A549 (cell line): Measurements from ENCODE around the gene RPTOR. TPM values are rescaled to one million over a fixed set of nuclear protein-coding genes. Genes with fewer than 3 reads are reported as not detected.
A peak's percentile ranks its signal among the peaks of the same experiment; 100 is the strongest.
"Not testable (repeated sequence)": the region's sequence is repeated elsewhere in the genome, so short reads cannot be mapped to it uniquely, and the experiment has no call there.

ENCODE experiments used
- ATAC-seq, 2 experiments: fragments of 200-7000 bp in 1 of 2; fragments of >200 bp in 1 of 2; cut with Nextera tagmentation in 1 of 2; cut with Tn5 transposase in 1 of 2; 3 replicates each; pipeline versions ENCODE4 v1.8.0 to v1.9.1; 2018 to 2020; ENCODE audit warnings: mild to moderate bottlenecking in 1 of 2, moderate library complexity in 1 of 2
- CTCF ChIA-PET: fragments of 300-600 bp; sonication (Branson Sonifier 250); formaldehyde crosslinking; extraction: SDS; loops from one replicate; lab custom pipeline; 2021; ENCODE audit warnings: antibody characterized with exemption, inconsistent platforms; lab: Yijun Ruan, JAX
- POLR2A ChIA-PET: fragments of 350-600 bp; formaldehyde crosslinking; extraction: SDS; loops from one replicate; lab custom pipeline; 2021; ENCODE audit warnings: antibody characterized with exemption, inconsistent platforms; lab: Yijun Ruan, JAX
- DNase-seq, 2 experiments: peaks; one replicate each; pipeline versions ENCODE4 v3.0.0 to v3.0.0-alpha.2; 2011 to 2016; ENCODE audit warnings: low read depth in 1 of 2, low spot score in 1 of 2
- FAIRE-seq: peaks from 2 replicates; lab custom pipeline; 2011; peaks lifted over from hg19 to GRCh38; lab: Jason Lieb, UNC
- H3K27ac ChIP-seq, 2 experiments: fragments of >200 bp; sonication (Bioruptor Twin); formaldehyde crosslinking; 3 replicates each; pipeline ENCODE4 v1.5.1; 2016 to 2017
- H3K4me1 ChIP-seq: fragments of >200 bp; sonication (Bioruptor Twin); formaldehyde crosslinking; 3 replicates; pipeline ENCODE4 v1.6.1; 2016
- H3K4me2 ChIP-seq: fragments of >200 bp; sonication (Bioruptor Twin); formaldehyde crosslinking; 3 replicates; pipeline ENCODE4 v1.6.1; 2016
- H3K4me3 ChIP-seq: fragments of >200 bp; sonication (Bioruptor Twin); formaldehyde crosslinking; 3 replicates; pipeline ENCODE4 v1.5.1; 2016
- H3K9me3 ChIP-seq: fragments of >200 bp; sonication (Bioruptor Twin); formaldehyde crosslinking; 3 replicates; pipeline ENCODE4 v1.6.1; 2016
- CEBPB ChIP-seq, 2 experiments: fragments of >200 bp in 1 of 2; sonication (Bioruptor Twin) in 1 of 2; formaldehyde crosslinking in 1 of 2; IDR thresholded peaks; 2 replicates each; pipeline ENCODE4 v1.6.1; 2012 to 2016
- CHD4 ChIP-seq: fragments of 200-600 bp; sonication (generic); IDR thresholded peaks from 2 replicates; pipeline ENCODE4 v1.6.1; 2016; ENCODE audit warnings: antibody characterized with exemption, mild to moderate bottlenecking, borderline replicate concordance
- EHMT2 ChIP-seq: fragments of 200-600 bp; sonication (generic); IDR thresholded peaks from 2 replicates; pipeline ENCODE4 v1.6.1; 2016; ENCODE audit warnings: antibody characterized with exemption, low read depth, mild to moderate bottlenecking, moderate library complexity
- ESRRA ChIP-seq: fragments of 150-350 bp; IDR thresholded peaks from 2 replicates; pipeline ENCODE4 v1.6.1; 2014; ENCODE audit warnings: mild to moderate bottlenecking, low read length, borderline replicate concordance
- FOSL2 ChIP-seq, 2 experiments: fragments of 450-650 bp in 1 of 2; fragments of >200 bp in 1 of 2; sonication (Bioruptor Twin) in 1 of 2; formaldehyde crosslinking; IDR thresholded peaks; 2 replicates each; pipeline versions ENCODE4 v1.5.0 to v1.6.1; 2016 to 2020; ENCODE audit warnings: mild to moderate bottlenecking in 1 of 2, moderate library complexity in 1 of 2
- HDAC2 ChIP-seq: fragments of 200-600 bp; sonication (generic); IDR thresholded peaks from 2 replicates; pipeline ENCODE4 v1.6.1; 2016
- HEYL ChIP-seq: fragments of 250-450 bp; sonication (Bioruptor Pico); IDR thresholded peaks from 2 replicates; pipeline ENCODE4 v1.8.0; 2021; ENCODE audit warnings: mild to moderate bottlenecking, moderate library complexity
- JUN ChIP-seq, 2 experiments: fragments of >200 bp; sonication (Bioruptor Twin); formaldehyde crosslinking; IDR thresholded peaks; 2 replicates in 1 of 2; 3 replicates in 1 of 2; pipeline ENCODE4 v1.6.1; 2016 to 2017
- JUNB ChIP-seq: fragments of >200 bp; sonication (Bioruptor Twin); formaldehyde crosslinking; IDR thresholded peaks from 2 replicates; pipeline ENCODE4 v1.6.1; 2016
- NPAS2 ChIP-seq: fragments of 250-450 bp; sonication (Bioruptor Pico); IDR thresholded peaks from 2 replicates; pipeline ENCODE4 v1.8.0; 2022; ENCODE audit warnings: mild to moderate bottlenecking, moderate library complexity, borderline replicate concordance
- POLR2A ChIP-seq: IDR thresholded peaks from 2 replicates; pipeline ENCODE4 v1.6.1; 2012; ENCODE audit warnings: mild to moderate bottlenecking, low read length
- POLR2AphosphoS2 ChIP-seq: conservative IDR thresholded peaks from 2 replicates; pipeline ENCODE4 v1.6.1; 2012; ENCODE audit warnings: low read length, improper control_type of control experiment, inconsistent platforms
- RARB ChIP-seq: fragments of 250-450 bp; sonication (Bioruptor Pico); IDR thresholded peaks from 2 replicates; pipeline ENCODE4 v1.8.0; 2021; ENCODE audit warnings: mild to moderate bottlenecking, moderate library complexity
- SMC3 ChIP-seq: fragments of >200 bp; sonication (Bioruptor Twin); formaldehyde crosslinking; IDR thresholded peaks from 3 replicates; pipeline ENCODE4 v1.6.1; 2018; ENCODE audit warnings: inconsistent platforms
- WGBS: methylation state at CpG from one replicate; pipeline ENCODE4 v1.1.6; 2017; ENCODE audit errors: missing lambda C conversion rate; 5-methylcytosine and 5-hydroxymethylcytosine counted together
- polyA plus RNA-seq, 4 experiments: library from polyadenylated mRNA; depleted of rRNA in 3 of 4; stranded (reverse); fragments of >200 nt; fragmentation: RNase III in 1 of 4; extraction: RNeasy Plus Mini Kit Qiagen cat#74134 plus additional on column Dnase treatment in 1 of 4; gene quantifications; 2 replicates in 3 of 4; 3 replicates in 1 of 4; pipeline ENCODE4 v1.2.3, GENCODE V29; 2011 to 2017
- TF ChIP-seq, protein P1 (sequence below): fragments of >200 bp; sonication (Bioruptor Twin); formaldehyde crosslinking; IDR thresholded peaks from 2 replicates; pipeline ENCODE4 v1.6.1; 2016
- TF ChIP-seq, protein P2 (sequence below): fragments of 250-450 bp; sonication (Bioruptor Pico); IDR thresholded peaks from 2 replicates; pipeline ENCODE4 v1.5.0; 2020; ENCODE audit warnings: low read depth, mild to moderate bottlenecking, moderate library complexity
- TF ChIP-seq, protein P3 (sequence below): fragments of 250-450 bp; sonication (Bioruptor Pico); IDR thresholded peaks from 2 replicates; pipeline ENCODE4 v1.5.0; 2021; ENCODE audit warnings: mild to moderate bottlenecking, moderate library complexity, borderline replicate concordance
- TF ChIP-seq, protein P4 (sequence below): IDR thresholded peaks from 2 replicates; pipeline ENCODE4 v1.6.1; 2012; ENCODE audit warnings: low read depth, borderline replicate concordance
- TF ChIP-seq, protein P5 (sequence below): fragments of 200-600 bp; sonication (generic); IDR thresholded peaks from 2 replicates; pipeline ENCODE4 v1.6.1; 2016; ENCODE audit warnings: antibody characterized with exemption, mild to moderate bottlenecking, moderate library complexity
- TF ChIP-seq, protein P6 (sequence below): fragments of >200 bp; sonication (Bioruptor Twin); formaldehyde crosslinking; IDR thresholded peaks from 3 replicates; pipeline ENCODE4 v1.5.1; 2016
- TF ChIP-seq, protein P7 (sequence below): IDR thresholded peaks from 2 replicates; pipeline ENCODE4 v1.6.1; 2012

Gene RPTOR
- polyA plus RNA-seq, 2 of the 4 experiments (the other 2 are of a cell fraction) = 10.8 to 27.1 TPM

DNA sequence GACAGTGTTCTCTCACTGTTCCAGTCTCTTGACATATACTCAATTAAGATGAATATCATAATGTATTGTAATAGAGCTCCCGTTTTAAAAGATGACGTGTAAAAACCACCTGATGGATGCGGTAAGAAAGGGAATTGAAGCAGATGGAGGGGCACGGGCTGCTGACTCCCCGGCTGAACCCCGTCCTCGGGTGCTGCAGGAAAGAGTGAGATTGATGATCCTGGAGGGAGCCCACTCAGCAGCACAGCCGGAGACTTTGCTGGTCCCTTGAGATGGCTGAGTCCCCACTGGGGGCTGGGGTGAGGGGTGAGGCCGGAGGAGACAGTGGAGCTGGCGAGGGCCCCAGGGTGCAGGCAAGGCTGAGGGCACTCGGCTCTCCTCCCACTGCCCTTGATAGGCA is 217.4 kb downstream of the RPTOR start:
- WGBS = 90% methylated on average over 11 of the region's 11 CpGs
- ATAC-seq (peak in 1 of 2 experiments; percentile 20; a peak in 1 of 6 replicates), FAIRE-seq (no peak), DNase-seq (no peak)
- peak overlapping the region in 1 of 2 experiments; percentile 52; a peak in 2 of 6 replicates for H3K27ac ChIP-seq
- ChIA-PET CTCF (interaction anchor here (1.1 to 1.4 kb wide), 2 partner anchors 8 to 335 kb away, joined by 3 read pairs; no protein-coding TSS in a partner anchor), POLR2A (no interaction called here)
- H3K4me2 ChIP-seq = peak overlapping the region; percentile 57; the same call in 1 of the 3 replicates
- H3K4me3 ChIP-seq = no peak overlapping the region
- TF ChIP-seq, protein P1, sequence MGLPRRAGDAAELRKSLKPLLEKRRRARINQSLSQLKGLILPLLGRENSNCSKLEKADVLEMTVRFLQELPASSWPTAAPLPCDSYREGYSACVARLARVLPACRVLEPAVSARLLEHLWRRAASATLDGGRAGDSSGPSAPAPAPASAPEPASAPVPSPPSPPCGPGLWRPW = no peak
- no peak for TF ChIP-seq CEBPB (IDR thresholded peaks at IDR 0.05)
- TF ChIP-seq ESRRA = no peak
- TF ChIP-seq EHMT2 = no peak
- TF ChIP-seq, protein P2, sequence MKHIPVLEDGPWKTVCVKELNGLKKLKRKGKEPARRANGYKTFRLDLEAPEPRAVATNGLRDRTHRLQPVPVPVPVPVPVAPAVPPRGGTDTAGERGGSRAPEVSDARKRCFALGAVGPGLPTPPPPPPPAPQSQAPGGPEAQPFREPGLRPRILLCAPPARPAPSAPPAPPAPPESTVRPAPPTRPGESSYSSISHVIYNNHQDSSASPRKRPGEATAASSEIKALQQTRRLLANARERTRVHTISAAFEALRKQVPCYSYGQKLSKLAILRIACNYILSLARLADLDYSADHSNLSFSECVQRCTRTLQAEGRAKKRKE (CRISPR knock-in tag) = no peak
- no peak for TF ChIP-seq SMC3
- no peak for TF ChIP-seq RARB (CRISPR knock-in tag)
- TF ChIP-seq POLR2A = no peak
- TF ChIP-seq, protein P3, sequence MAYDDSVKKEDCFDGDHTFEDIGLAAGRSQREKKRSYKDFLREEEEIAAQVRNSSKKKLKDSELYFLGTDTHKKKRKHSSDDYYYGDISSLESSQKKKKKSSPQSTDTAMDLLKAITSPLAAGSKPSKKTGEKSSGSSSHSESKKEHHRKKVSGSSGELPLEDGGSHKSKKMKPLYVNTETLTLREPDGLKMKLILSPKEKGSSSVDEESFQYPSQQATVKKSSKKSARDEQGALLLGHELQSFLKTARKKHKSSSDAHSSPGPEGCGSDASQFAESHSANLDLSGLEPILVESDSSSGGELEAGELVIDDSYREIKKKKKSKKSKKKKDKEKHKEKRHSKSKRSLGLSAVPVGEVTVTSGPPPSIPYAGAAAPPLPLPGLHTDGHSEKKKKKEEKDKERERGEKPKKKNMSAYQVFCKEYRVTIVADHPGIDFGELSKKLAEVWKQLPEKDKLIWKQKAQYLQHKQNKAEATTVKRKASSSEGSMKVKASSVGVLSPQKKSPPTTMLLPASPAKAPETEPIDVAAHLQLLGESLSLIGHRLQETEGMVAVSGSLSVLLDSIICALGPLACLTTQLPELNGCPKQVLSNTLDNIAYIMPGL (CRISPR knock-in tag) = no peak
- TF ChIP-seq FOSL2 (IDR thresholded peaks at IDR 0.05) = no peak
- TF ChIP-seq FOSL2 (CRISPR knock-in tag; IDR thresholded peaks at IDR 0.05) = no peak
- TF ChIP-seq NPAS2 (CRISPR knock-in tag) = no peak
- no peak for TF ChIP-seq CHD4
- TF ChIP-seq, protein P4, sequence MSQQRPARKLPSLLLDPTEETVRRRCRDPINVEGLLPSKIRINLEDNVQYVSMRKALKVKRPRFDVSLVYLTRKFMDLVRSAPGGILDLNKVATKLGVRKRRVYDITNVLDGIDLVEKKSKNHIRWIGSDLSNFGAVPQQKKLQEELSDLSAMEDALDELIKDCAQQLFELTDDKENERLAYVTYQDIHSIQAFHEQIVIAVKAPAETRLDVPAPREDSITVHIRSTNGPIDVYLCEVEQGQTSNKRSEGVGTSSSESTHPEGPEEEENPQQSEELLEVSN = no peak
- TF ChIP-seq, protein P5, sequence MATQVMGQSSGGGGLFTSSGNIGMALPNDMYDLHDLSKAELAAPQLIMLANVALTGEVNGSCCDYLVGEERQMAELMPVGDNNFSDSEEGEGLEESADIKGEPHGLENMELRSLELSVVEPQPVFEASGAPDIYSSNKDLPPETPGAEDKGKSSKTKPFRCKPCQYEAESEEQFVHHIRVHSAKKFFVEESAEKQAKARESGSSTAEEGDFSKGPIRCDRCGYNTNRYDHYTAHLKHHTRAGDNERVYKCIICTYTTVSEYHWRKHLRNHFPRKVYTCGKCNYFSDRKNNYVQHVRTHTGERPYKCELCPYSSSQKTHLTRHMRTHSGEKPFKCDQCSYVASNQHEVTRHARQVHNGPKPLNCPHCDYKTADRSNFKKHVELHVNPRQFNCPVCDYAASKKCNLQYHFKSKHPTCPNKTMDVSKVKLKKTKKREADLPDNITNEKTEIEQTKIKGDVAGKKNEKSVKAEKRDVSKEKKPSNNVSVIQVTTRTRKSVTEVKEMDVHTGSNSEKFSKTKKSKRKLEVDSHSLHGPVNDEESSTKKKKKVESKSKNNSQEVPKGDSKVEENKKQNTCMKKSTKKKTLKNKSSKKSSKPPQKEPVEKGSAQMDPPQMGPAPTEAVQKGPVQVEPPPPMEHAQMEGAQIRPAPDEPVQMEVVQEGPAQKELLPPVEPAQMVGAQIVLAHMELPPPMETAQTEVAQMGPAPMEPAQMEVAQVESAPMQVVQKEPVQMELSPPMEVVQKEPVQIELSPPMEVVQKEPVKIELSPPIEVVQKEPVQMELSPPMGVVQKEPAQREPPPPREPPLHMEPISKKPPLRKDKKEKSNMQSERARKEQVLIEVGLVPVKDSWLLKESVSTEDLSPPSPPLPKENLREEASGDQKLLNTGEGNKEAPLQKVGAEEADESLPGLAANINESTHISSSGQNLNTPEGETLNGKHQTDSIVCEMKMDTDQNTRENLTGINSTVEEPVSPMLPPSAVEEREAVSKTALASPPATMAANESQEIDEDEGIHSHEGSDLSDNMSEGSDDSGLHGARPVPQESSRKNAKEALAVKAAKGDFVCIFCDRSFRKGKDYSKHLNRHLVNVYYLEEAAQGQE = no peak
- TF ChIP-seq JUNB = no peak
- no peak for TF ChIP-seq HDAC2
- no peaks in the 10 kb centered on the region for H3K9me3 ChIP-seq
- H3K4me1 ChIP-seq = peaks cover 26% of the 10 kb centered on the region

DNA sequence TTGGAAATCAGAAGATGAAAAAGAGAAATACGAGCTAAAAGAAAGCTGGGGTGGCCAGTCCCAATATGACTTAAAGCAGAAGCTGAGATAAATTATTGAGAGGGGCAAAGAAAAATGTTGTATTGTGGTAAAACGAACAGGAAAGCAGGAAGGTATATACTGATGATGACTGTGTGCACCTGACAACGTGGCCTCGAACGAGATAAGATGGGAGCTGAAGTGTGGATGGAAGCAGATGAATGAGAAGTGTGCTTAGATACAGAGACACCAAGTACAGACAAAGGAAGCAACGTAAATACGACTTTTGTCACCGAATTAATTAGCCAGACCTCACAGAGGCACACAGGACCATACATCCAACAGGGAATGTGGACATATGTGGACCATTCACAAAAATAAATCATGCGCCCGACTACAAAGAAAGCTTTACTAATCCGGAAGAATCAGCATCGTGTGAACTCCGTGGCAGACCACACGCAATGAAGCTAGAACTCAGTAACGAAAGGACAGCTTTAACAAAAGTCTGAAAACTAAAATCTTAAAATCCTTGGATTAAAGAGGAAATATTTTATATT is 218.7 kb downstream of the RPTOR start:
- no peak for ATAC-seq
- 89% methylated on average over 15 of the region's 15 CpGs for WGBS
- DNase-seq = no peak
- Histone ChIP-seq H3K4me3 (no peak overlapping the region), H3K4me2 (no peak overlapping the region), H3K4me1 (peaks cover 26% of the 10 kb centered on the region), H3K9me3 (no peaks in the 10 kb centered on the region), H3K27ac (no peak overlapping the region)
- ChIA-PET POLR2A (no interaction called here), CTCF (interaction anchor here (0.9 to 1.4 kb wide), 7 partner anchors 11 to 336 kb away, joined by 3 read pairs; no protein-coding TSS in a partner anchor)
- no peak for FAIRE-seq
- TF ChIP-seq JUN (IDR thresholded peaks at IDR 0.05) (no peak), HEYL (CRISPR knock-in tag) (no peak), POLR2AphosphoS2 (no peak), POLR2A (no peak), CEBPB (IDR thresholded peaks at IDR 0.05) (no peak)
- TF ChIP-seq, protein P4 = no peak
- TF ChIP-seq, protein P6, sequence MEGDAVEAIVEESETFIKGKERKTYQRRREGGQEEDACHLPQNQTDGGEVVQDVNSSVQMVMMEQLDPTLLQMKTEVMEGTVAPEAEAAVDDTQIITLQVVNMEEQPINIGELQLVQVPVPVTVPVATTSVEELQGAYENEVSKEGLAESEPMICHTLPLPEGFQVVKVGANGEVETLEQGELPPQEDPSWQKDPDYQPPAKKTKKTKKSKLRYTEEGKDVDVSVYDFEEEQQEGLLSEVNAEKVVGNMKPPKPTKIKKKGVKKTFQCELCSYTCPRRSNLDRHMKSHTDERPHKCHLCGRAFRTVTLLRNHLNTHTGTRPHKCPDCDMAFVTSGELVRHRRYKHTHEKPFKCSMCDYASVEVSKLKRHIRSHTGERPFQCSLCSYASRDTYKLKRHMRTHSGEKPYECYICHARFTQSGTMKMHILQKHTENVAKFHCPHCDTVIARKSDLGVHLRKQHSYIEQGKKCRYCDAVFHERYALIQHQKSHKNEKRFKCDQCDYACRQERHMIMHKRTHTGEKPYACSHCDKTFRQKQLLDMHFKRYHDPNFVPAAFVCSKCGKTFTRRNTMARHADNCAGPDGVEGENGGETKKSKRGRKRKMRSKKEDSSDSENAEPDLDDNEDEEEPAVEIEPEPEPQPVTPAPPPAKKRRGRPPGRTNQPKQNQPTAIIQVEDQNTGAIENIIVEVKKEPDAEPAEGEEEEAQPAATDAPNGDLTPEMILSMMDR = no peak
- TF ChIP-seq, protein P7, sequence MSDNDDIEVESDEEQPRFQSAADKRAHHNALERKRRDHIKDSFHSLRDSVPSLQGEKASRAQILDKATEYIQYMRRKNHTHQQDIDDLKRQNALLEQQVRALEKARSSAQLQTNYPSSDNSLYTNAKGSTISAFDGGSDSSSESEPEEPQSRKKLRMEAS = no peak

DNA sequence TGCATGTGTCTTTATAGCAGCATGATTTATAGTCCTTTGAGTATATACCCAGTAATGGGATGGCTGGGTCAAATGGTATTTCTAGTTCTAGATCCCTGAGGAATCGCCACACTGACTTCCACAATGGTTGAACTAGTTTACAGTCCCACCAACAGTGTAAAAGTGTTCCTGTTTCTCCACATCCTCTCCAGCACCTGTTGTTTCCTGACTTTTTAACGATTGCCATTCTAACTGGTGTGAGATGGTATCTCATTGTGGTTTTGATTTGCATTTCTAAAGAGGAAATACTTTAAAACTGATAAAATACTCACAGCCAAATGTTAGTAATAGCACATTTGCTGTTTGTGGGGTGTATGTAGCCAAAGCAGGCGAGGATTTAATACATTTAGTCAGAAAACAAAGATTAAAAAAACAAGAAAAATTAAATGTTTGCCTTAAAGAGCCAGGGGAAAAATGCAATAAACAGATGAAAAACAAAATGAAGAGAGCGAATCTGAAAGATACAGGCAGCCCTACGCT is 220.0 kb downstream of the RPTOR start:
- CTCF ChIA-PET, DNase-seq, FAIRE-seq, H3K27ac ChIP-seq, H3K4me3 ChIP-seq, H3K4me2 ChIP-seq, ATAC-seq, H3K9me3 ChIP-seq, POLR2A ChIA-PET: not testable (repeated sequence)
- peaks cover 26% of the 10 kb centered on the region for H3K4me1 ChIP-seq
- 91% methylated on average over 4 of the region's 5 CpGs for WGBS
